GM12878 (cell line): ENCODE data around the gene AMZ2.

Source experiments
- KDM1A ChIP-seq: fragments of 200-600 bp; sonication (generic); IDR thresholded peaks from 2 replicates; pipeline ENCODE4 v1.6.1; 2016; ENCODE audit warnings: borderline replicate concordance
- RAD21 ChIP-seq: IDR thresholded peaks from 2 replicates; pipeline ENCODE4 v1.6.1; 2011; ENCODE audit warnings: mild to moderate bottlenecking, low read depth, low read length, moderate library complexity; ENCODE audit not compliant: insufficient read depth
- TF ChIP-seq, protein P1 (sequence below): IDR thresholded peaks from 2 replicates; pipeline ENCODE4 v1.6.1; 2012; ENCODE audit warnings: mild to moderate bottlenecking, low read depth, low read length

DNA sequence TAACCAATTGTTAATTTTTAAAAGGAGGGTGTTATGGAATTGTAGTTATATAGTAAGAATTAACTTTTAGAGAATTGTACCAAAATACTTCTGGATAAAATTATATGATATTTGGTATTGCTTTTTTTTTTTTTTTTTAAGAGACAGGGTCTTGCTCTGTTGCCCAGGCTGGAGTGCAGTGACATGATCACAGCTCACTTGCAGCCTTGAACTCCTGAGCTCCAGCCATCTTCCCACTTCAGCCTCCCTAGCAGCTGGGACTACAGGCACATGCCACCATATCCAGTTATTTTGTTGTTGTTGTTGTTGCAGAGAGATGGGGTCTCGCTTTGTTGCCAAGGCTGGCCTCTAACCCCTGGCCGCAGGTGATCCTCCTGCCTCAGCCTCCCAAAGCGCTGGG is 52.0 kb downstream of the AMZ2 start:
- TF ChIP-seq, protein P1, sequence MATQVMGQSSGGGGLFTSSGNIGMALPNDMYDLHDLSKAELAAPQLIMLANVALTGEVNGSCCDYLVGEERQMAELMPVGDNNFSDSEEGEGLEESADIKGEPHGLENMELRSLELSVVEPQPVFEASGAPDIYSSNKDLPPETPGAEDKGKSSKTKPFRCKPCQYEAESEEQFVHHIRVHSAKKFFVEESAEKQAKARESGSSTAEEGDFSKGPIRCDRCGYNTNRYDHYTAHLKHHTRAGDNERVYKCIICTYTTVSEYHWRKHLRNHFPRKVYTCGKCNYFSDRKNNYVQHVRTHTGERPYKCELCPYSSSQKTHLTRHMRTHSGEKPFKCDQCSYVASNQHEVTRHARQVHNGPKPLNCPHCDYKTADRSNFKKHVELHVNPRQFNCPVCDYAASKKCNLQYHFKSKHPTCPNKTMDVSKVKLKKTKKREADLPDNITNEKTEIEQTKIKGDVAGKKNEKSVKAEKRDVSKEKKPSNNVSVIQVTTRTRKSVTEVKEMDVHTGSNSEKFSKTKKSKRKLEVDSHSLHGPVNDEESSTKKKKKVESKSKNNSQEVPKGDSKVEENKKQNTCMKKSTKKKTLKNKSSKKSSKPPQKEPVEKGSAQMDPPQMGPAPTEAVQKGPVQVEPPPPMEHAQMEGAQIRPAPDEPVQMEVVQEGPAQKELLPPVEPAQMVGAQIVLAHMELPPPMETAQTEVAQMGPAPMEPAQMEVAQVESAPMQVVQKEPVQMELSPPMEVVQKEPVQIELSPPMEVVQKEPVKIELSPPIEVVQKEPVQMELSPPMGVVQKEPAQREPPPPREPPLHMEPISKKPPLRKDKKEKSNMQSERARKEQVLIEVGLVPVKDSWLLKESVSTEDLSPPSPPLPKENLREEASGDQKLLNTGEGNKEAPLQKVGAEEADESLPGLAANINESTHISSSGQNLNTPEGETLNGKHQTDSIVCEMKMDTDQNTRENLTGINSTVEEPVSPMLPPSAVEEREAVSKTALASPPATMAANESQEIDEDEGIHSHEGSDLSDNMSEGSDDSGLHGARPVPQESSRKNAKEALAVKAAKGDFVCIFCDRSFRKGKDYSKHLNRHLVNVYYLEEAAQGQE = no peak
- TF ChIP-seq RAD21 (no peak), KDM1A (no peak)
